Heart left ventricle (tissue), 16 donors: ENCODE measurements around the gene ZNF514. TPM values are rescaled to one million over a fixed set of nuclear protein-coding genes. Genes with fewer than 3 reads are reported as not detected.

ENCODE experiments used
- ATAC-seq, 4 donors: fragments of 200-7000 bp; cut with Tn5 transposase; one replicate each; pipeline ENCODE4 v1.9.1; 2020 to 2022; ENCODE audit warnings: moderate library complexity in 4 of 4, mild to moderate bottlenecking in 3 of 4, moderate number of reproducible peaks in 1 of 4
- DNase-seq, 5 donors: peaks; one replicate each; pipeline ENCODE4 v3.0.0-alpha.2; 2020
- H3K27ac ChIP-seq, 12 donors: fragments of 200-600 bp; sonication (generic) in 4 of 12; one replicate each; pipeline versions ENCODE4 v1.5.0 to v1.8.0; 2016 to 2022; ENCODE audit warnings: mild to moderate bottlenecking in 2 of 12
- H3K27me3 ChIP-seq, 9 donors: fragments of 200-600 bp; sonication (generic) in 2 of 9; one replicate each; pipeline versions ENCODE4 v1.5.1 to v1.8.0; 2016 to 2022; ENCODE audit warnings: mild to moderate bottlenecking in 3 of 9
- H3K36me3 ChIP-seq, 9 donors: fragments of 200-600 bp; sonication (generic) in 2 of 9; one replicate each; pipeline versions ENCODE4 v1.5.0 to v1.8.0; 2018 to 2022; ENCODE audit warnings: mild to moderate bottlenecking in 2 of 9
- H3K4me1 ChIP-seq, 12 donors: fragments of 200-600 bp; sonication (generic) in 4 of 12; one replicate each; pipeline versions ENCODE4 v1.5.0 to v1.8.0; 2016 to 2022; ENCODE audit warnings: mild to moderate bottlenecking in 3 of 12
- H3K4me3 ChIP-seq, 12 donors: fragments of 200-600 bp; sonication (generic) in 4 of 12; one replicate each; pipeline versions ENCODE4 v1.5.0 to v1.8.0; 2017 to 2022; ENCODE audit warnings: mild to moderate bottlenecking in 9 of 12, moderate library complexity in 4 of 12
- H3K9me3 ChIP-seq, 12 donors: fragments of 200-600 bp; sonication (generic) in 4 of 12; one replicate each; pipeline versions ENCODE4 v1.5.0 to v1.8.0; 2016 to 2022; ENCODE audit warnings: mild to moderate bottlenecking in 1 of 12
- POLR2A ChIP-seq, 2 donors: fragments of 450-650 bp; IDR thresholded peaks; one replicate each; pipeline ENCODE4 v1.6.1; 2017; ENCODE audit warnings: antibody characterized with exemption in 2 of 2, mild to moderate bottlenecking in 2 of 2, moderate library complexity in 2 of 2
- WGBS, 4 donors: extraction: QIAGEN DNeasy Blood & Tissue Kit in 2 of 4; methylation state at CpG; one replicate each; pipeline versions ENCODE4 v1.1.5 to v1.1.7; 2013 to 2018; 5-methylcytosine and 5-hydroxymethylcytosine counted together
- intact Hi-C, 10 donors: fragments of 100-400 bp; cut with DNase I; formaldehyde crosslinking; loops; one replicate each; pipeline versions ENCODE4 v1.11.1 to v1.14.2; 2022
- polyA plus RNA-seq, 2 donors: library from polyadenylated mRNA; stranded (reverse); fragments of 200-250 nt; gene quantifications; one replicate each; pipeline ENCODE4 v1.2.3, GENCODE V29; 2013
- total RNA-seq, 9 donors: library from RNA; depleted of rRNA in 2 of 9; stranded (reverse); fragments of >200 nt in 2 of 9; fragmentation: NEBNext Ultra II Directional in 3 of 9; extraction: Animal tissue kit (Norgen Biotek cat#: 25700) in 3 of 9; gene quantifications; one replicate each; pipeline versions ENCODE4 v1.1.0 to v1.2.4, GENCODE V29; 2016 to 2023
- TF ChIP-seq, protein P1 (sequence below), 12 donors: fragments of 200-600 bp; sonication (generic) in 4 of 12; IDR thresholded peaks; one replicate each; pipeline versions ENCODE4 v1.5.0 to v1.8.0; 2018 to 2022; ENCODE audit warnings: antibody characterized with exemption in 12 of 12, mild to moderate bottlenecking in 5 of 12
- donor health status: ischemic (EF 13 %, LVEDD 7.1; RV severe dilation, severe dysfunction).
- donor health status: healthy with polysubstance abuse.
- donor health status: DM: no; HTN: yes; CAD: no.
- donor health status: DM: no; HTN: no; CAD: no.
- donor health status: ischemic (EF 25% LVEDD 6.9; RV normal size, moderate dysfunction).
- donor health status: ischemic (EF 25% LVEDD 5.7; RV mildly dilated, moderate dysfunction).
- donor health status: healthy.
- donor health status: DM: yes; HTN: yes; CAD: no.
- donor health status: ischemic (EF 35%, LVEDD 5.7; RV mildly dilated, moderate dysfunction).
- donor health status: nonischemic (EF 11% LVEDD 7.7; RV severe dilation, severe dysfunction).
- donor health status: DM: yes; HTN: yes; CAD: no.
- donor health status: PGD.
- donor health status: ischemic (EF 29% LVEDD 5.4; RV normal size, mild dysfunction).
- donor health status: nonischemic (EF 23%, LVEDD 6.1; RV moderate dilation, normal function).

The ZNF514 gene
- total and polyA plus RNA-seq, 11 donors: 6.1 to 16.8 (median 11.2) TPM

- Histone ChIP-seq H3K4me3 (peak overlapping the region; percentile 60 to 100 (median 88)), H3K27ac (peak overlapping the region in 11 of 12 donors; percentile 85 to 99 (median 97)), H3K4me1 (peaks cover 0 to 42% (median 26%) of the 10 kb centered on the region in 12 donors), H3K36me3 (peaks cover 0 to 8% (median 0%) of the 10 kb centered on the region in 9 donors), H3K9me3 (no peaks in the 10 kb centered on the region), H3K27me3 (no peaks in the 10 kb centered on the region)
- TF ChIP-seq, protein P1, sequence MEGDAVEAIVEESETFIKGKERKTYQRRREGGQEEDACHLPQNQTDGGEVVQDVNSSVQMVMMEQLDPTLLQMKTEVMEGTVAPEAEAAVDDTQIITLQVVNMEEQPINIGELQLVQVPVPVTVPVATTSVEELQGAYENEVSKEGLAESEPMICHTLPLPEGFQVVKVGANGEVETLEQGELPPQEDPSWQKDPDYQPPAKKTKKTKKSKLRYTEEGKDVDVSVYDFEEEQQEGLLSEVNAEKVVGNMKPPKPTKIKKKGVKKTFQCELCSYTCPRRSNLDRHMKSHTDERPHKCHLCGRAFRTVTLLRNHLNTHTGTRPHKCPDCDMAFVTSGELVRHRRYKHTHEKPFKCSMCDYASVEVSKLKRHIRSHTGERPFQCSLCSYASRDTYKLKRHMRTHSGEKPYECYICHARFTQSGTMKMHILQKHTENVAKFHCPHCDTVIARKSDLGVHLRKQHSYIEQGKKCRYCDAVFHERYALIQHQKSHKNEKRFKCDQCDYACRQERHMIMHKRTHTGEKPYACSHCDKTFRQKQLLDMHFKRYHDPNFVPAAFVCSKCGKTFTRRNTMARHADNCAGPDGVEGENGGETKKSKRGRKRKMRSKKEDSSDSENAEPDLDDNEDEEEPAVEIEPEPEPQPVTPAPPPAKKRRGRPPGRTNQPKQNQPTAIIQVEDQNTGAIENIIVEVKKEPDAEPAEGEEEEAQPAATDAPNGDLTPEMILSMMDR (IDR thresholded peaks at IDR 0.05): no peak
- no peak for TF ChIP-seq POLR2A (IDR thresholded peaks at IDR 0.05)
- intact Hi-C loops: loop anchor here in 4 of 10 donors (2.0 to 10.0 kb wide), 6 partner anchors 35 to 225 kb away; partner anchors contain the start of genes ZNF514 (in 4 of the 4) and ZNF892 (in 3 of the 4)
- ATAC-seq (peak in 2 of 4 donors; percentile 3 to 4), DNase-seq (no peak)
- WGBS, 4 donors: 23 to 29% (median 26%) methylated on average over 5 of the region's 5 CpGs
These were observed 37.5 kb downstream of the ZNF514 start for GRCh38 chr2:95122197-95122551.

DNA sequence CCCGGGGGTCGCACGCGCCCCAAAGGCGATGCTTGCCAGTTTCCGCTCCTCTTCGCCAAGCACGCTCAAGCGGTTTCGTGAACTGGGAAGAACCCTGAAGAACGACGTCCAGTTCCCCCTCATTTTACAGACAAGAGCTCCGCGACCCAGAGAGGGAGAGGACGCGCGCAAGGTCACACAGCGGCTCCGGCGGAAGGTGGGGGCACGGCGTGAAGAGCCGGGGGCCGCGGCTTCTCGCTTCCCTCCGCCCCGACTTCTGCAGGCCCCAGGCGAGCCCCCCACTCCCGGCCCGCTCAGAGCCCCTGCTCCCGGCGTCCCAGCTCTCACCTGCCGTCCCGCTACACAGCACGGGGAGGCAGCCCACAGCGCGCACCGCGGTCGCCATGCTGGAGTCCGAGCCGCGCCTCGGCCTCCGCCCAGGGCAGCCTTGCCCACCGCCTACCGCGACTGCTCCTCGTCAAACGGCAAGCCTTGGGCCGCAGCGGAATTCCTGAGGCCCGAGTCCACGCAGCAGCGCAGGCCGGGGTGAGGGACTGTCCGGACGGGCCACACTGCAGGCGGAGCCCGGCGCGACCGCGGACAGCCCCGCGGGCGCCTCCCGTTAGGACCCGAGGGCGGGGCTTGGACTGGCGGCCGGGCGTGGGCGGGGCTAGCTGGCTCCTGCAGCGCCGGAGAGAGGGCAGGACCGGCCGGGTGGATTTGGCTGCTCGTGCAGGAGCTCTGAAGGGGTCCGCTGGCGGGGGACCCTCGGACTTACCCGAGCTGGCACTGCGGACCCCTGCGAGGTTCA, 38.0 kb downstream of the ZNF514 start, which contains the start of gene MRPS5:
Gene MRPS5, minus strand, starts transcription at position 402 of the 790 bp plus-strand sequence. Its CDS starts 17 bp downstream, at position 385.
- H3K27ac ChIP-seq: peak within 1 kb of the TSS; percentile 85 to 99 (median 96)
- ATAC-seq (peak; percentile 93 to 99 (median 98)), DNase-seq (peak; percentile 88 to 95 (median 90))
- TF ChIP-seq, protein P1 (IDR thresholded peaks at IDR 0.05): peak in 4 of 12 donors; percentile 18 to 46 (median 26)
- TF ChIP-seq POLR2A (IDR thresholded peaks at IDR 0.05): peak in 1 of 2 donors; percentile 86
- intact Hi-C loops: loop anchor here in 4 of 10 donors (2.0 to 10.0 kb wide), 6 partner anchors 36 to 226 kb away; partner anchors contain the start of genes ZNF514 (in 4 of the 4) and ZNF892 (in 3 of the 4)
- H3K4me3 ChIP-seq: peak within 1 kb of the TSS; percentile 60 to 100 (median 88)
- H3K36me3 ChIP-seq: peaks cover 0 to 14% (median 5%) of the 10 kb centered on the region in 9 donors
- no peaks in the 10 kb centered on the region for H3K27me3 ChIP-seq
- peaks cover 0 to 42% (median 26%) of the 10 kb centered on the region in 12 donors for H3K4me1 ChIP-seq
- H3K9me3 ChIP-seq: no peaks in the 10 kb centered on the region
- WGBS, 4 donors: 0 to 2% (median 0%) methylated on average over 42 to 86 of the region's 86 CpGs

- no peak for ATAC-seq
- Histone ChIP-seq H3K27me3 (no peaks in the 10 kb centered on the region), H3K9me3 (no peaks in the 10 kb centered on the region), H3K4me1 (peaks cover 0 to 42% (median 26%) of the 10 kb centered on the region in 12 donors), H3K4me3 (peak overlapping the region; percentile 60 to 100 (median 88)), H3K36me3 (peaks cover 0 to 19% (median 10%) of the 10 kb centered on the region in 9 donors), H3K27ac (peak overlapping the region; percentile 85 to 99 (median 96))
- TF ChIP-seq, protein P1 (IDR thresholded peaks at IDR 0.05): no peak
- TF ChIP-seq POLR2A (IDR thresholded peaks at IDR 0.05): no peak
- 0 to 2% (median 1%) methylated on average over 11 of the region's 11 CpGs for WGBS, 4 donors
- intact Hi-C loops: loop anchor here in 4 of 10 donors (5.0 to 10.0 kb wide), 4 partner anchors 36 to 226 kb away; partner anchors contain the start of genes ZNF514 (in 3 of the 4) and ZNF892 (in 2 of the 4)
- DNase-seq: no peak
These were observed 38.6 kb downstream of the ZNF514 start for GRCh38 chr2:95121093-95121406.

- ATAC-seq (peak; percentile 83 to 91 (median 86)), DNase-seq (peak in 4 of 5 donors; percentile 36 to 64 (median 58))
- peaks cover 0 to 72% (median 58%) of the 10 kb centered on the region in 9 donors for H3K36me3 ChIP-seq
- TF ChIP-seq, protein P1 (IDR thresholded peaks at IDR 0.05): peak; percentile 44 to 79 (median 68)
- TF ChIP-seq POLR2A (IDR thresholded peaks at IDR 0.05): no peak
- no peak overlapping the region for H3K27ac ChIP-seq
- intact Hi-C loops: loop anchor here in 8 of 10 donors (1.0 to 10.0 kb wide), 7 partner anchors 38 to 93 kb away; partner anchors contain the start of gene MAL (in 1 of the 8)
- H3K27me3 ChIP-seq: no peaks in the 10 kb centered on the region
- H3K4me3 ChIP-seq: no peak overlapping the region
- no peaks in the 10 kb centered on the region for H3K9me3 ChIP-seq
- peaks cover 0 to 39% (median 24%) of the 10 kb centered on the region in 12 donors for H3K4me1 ChIP-seq
- WGBS, 4 donors: 17 to 22% (median 19%) methylated on average over 7 of the region's 7 CpGs
These were observed 44.2 kb downstream of the ZNF514 start for GRCh38 chr2:95115418-95115817.
